Naive thymus-derived CD8-positive, alpha-beta T cell (primary cell): ENCODE data around the gene IL20RB. TPM values are rescaled to one million over a fixed set of nuclear protein-coding genes. Genes with fewer than 3 reads are reported as not detected.
"Not testable (repeated sequence)": the region's sequence is repeated elsewhere in the genome, so short reads cannot be mapped to it uniquely, and the experiment has no call there.

Source experiments
- ATAC-seq, 2 donors: fragments of 150-1000 bp; cut with Tn5 transposase in 1 of 2; sonication (Bioruptor Pico), chemical (Tn5 transposase) in 1 of 2; 1 replicate in 1 of 2; 2 replicates in 1 of 2; pipeline ENCODE4 v1.10.0; 2021; ENCODE audit warnings: mild to moderate bottlenecking in 2 of 2, moderate library complexity in 2 of 2
- POLR2A ChIA-PET: fragments of 350-600 bp; sonication (Branson Sonifier 250); formaldehyde crosslinking; loops from one replicate; lab custom pipeline; 2021; ENCODE audit warnings: antibody characterized with exemption; lab: Charles Lee
- DNase-seq, 10 donors: peaks; one replicate each; pipeline versions ENCODE4 v3.0.0 to v3.0.0-alpha.2; 2020 to 2022
- H3K27ac Mint-ChIP-seq, 10 donors: one replicate each; pipeline ENCODE4 v1.8.0; 2020 to 2022; ENCODE audit warnings: mild to moderate bottlenecking in 10 of 10, mixed read lengths in 10 of 10, moderate library complexity in 4 of 10, inconsistent platforms in 1 of 10
- H3K27me3 Mint-ChIP-seq, 5 donors: one replicate each; pipeline ENCODE4 v1.8.0; 2021 to 2022; ENCODE audit warnings: mixed read lengths in 5 of 5
- H3K36me3 Mint-ChIP-seq, 3 donors: one replicate each; pipeline ENCODE4 v1.8.0; 2020 to 2022; ENCODE audit warnings: mixed read lengths in 3 of 3, mild to moderate bottlenecking in 2 of 3, inconsistent platforms in 1 of 3
- H3K4me1 Mint-ChIP-seq, 4 donors: one replicate each; pipeline ENCODE4 v1.8.0; 2021 to 2022; ENCODE audit warnings: mixed read lengths in 4 of 4
- H3K4me3 Mint-ChIP-seq, 10 donors: one replicate each; pipeline ENCODE4 v1.8.0; 2020 to 2022; ENCODE audit warnings: mild to moderate bottlenecking in 10 of 10, mixed read lengths in 10 of 10, moderate library complexity in 6 of 10, inconsistent platforms in 1 of 10
- H3K9me3 Mint-ChIP-seq, 9 donors: one replicate each; pipeline ENCODE4 v1.8.0; 2020 to 2022; ENCODE audit warnings: mixed read lengths in 9 of 9, mild to moderate bottlenecking in 3 of 9, inconsistent platforms in 1 of 9, moderate library complexity in 1 of 9
- polyA plus RNA-seq, 3 donors: library from polyadenylated mRNA; unstranded; fragments of 300-500 nt; fragmentation: Illumina TruSeq; gene quantifications; one replicate each; pipeline ENCODE4 v1.2.3, GENCODE V29; 2021
- total RNA-seq, 8 experiments: library from RNA in 2 of 8; stranded (reverse) in 2 of 8; gene quantifications; one replicate each; pipeline ENCODE4 v1.2.3 and lab custom pipeline; 2021 to 2026

IL20RB gene
- total and polyA plus RNA-seq, 5 experiments from 2014 or later: 0.68 to 3.9 (median 3.6) TPM; not detected in 2

DNA sequence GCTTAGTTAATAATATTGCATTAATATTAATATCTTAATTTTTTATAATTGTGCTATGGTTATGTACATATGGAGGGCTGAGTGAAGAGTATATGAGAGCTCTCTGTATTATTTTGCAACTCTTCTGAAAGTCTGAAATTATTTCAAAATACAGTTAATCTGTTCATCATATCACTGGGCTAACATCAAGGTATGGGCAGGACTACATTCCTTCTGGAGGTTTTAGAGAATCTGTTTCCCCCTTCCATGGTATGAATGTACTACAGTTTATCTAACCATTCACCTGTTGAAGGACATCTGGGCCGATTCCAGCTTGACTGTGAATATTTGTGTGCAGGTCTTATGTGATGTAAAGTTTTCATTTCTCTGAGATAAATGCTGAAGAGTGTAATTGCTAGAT lies 5.1 kb downstream of the IL20RB start:
- ATAC-seq: no peak
- no peaks in the 10 kb centered on the region for H3K36me3 Mint-ChIP-seq
- H3K27ac Mint-ChIP-seq: peak overlapping the region in 1 of 10 donors; percentile 44
- H3K4me3 Mint-ChIP-seq: no peak overlapping the region
- POLR2A ChIA-PET: no interaction called here
- no peaks in the 10 kb centered on the region for H3K27me3 Mint-ChIP-seq
- H3K4me1 Mint-ChIP-seq: peaks cover 0 to 4% (median 0%) of the 10 kb centered on the region in 4 donors
- peaks cover 0 to 1% (median 0%) of the 10 kb centered on the region in 9 donors for H3K9me3 Mint-ChIP-seq
- DNase-seq: no peak

DNA sequence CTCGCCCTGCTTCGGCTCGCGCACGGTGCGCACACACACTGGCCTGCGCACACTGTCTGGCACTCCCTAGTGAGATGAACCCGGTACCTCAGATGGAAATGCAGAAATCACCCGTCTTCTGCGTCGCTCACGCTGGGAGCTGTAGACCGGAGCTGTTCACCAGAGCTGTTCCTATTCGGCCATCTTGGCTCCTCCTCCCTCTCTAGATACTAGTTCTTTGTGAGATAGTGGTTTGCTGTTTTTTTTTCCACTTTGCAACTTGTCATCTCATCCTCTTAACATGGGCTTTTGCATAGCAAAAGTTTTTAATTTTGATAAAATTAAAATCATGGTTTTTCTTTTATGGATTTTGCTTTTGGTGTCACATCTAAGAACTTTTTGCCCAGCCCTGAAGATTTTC lies 11.8 kb downstream of the IL20RB start:
- peaks cover 3 to 22% (median 9%) of the 10 kb centered on the region in 3 donors for H3K36me3 Mint-ChIP-seq
- H3K9me3 Mint-ChIP-seq: peaks cover 4 to 28% (median 13%) of the 10 kb centered on the region in 9 donors
- H3K27ac Mint-ChIP-seq, DNase-seq, H3K27me3 Mint-ChIP-seq, ATAC-seq, POLR2A ChIA-PET, H3K4me3 Mint-ChIP-seq, H3K4me1 Mint-ChIP-seq: not testable (repeated sequence)

DNA sequence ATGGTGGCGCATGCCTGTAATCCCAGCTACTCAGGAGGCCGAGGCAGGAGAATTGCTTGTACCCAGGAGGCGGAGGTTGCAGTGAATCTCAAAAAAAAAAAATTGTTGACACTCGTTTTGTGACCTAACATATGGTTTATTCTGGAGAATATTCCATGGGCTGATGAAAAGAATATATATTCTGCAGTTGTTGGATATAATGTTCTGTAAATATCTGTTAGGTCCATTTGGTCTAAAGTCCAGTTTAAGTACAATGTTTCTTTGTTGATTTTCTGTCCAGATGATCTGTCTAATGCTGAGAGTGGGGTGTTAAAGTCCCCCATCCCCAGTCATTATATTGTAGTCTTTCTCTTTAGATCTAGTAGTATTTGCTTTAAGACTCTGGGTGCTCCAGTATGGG lies 15.6 kb downstream of the IL20RB start:
- Mint-ChIP-seq H3K27ac (peak overlapping the region in 1 of 10 donors; percentile 6), H3K27me3 (no peaks in the 10 kb centered on the region), H3K9me3 (peaks cover 4 to 34% (median 17%) of the 10 kb centered on the region in 9 donors), H3K4me3 (no peak overlapping the region), H3K4me1 (no peaks in the 10 kb centered on the region), H3K36me3 (peaks cover 3 to 27% (median 18%) of the 10 kb centered on the region in 3 donors)
- no peak for DNase-seq
- ATAC-seq: no peak
- POLR2A ChIA-PET: no interaction called here

DNA sequence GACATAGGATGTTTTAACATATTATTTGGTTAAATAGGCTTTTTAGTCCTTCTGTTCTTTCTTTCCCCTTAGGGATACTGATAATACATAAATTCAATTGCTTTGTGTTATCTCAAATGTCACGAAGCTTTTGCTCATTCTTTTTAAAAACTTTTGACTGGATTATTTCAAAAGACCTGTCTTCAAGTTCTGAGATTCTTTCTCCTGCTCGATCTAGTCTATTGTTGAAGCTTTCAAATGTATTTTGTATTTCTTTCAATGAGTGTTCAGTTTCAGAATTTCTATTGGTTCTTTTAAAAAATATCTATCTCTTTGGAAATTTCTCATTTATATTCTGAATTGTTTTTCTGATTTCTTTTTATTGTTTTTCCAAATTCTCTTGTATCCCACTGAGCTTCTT lies 16.9 kb downstream of the IL20RB start:
- Mint-ChIP-seq H3K36me3 (peaks cover 3 to 27% (median 18%) of the 10 kb centered on the region in 3 donors), H3K4me1 (no peaks in the 10 kb centered on the region), H3K9me3 (peaks cover 4 to 31% (median 17%) of the 10 kb centered on the region in 9 donors), H3K27ac (no peak overlapping the region), H3K4me3 (no peak overlapping the region), H3K27me3 (no peaks in the 10 kb centered on the region)
- ATAC-seq: no peak
- DNase-seq: no peak
- POLR2A ChIA-PET: no interaction called here

DNA sequence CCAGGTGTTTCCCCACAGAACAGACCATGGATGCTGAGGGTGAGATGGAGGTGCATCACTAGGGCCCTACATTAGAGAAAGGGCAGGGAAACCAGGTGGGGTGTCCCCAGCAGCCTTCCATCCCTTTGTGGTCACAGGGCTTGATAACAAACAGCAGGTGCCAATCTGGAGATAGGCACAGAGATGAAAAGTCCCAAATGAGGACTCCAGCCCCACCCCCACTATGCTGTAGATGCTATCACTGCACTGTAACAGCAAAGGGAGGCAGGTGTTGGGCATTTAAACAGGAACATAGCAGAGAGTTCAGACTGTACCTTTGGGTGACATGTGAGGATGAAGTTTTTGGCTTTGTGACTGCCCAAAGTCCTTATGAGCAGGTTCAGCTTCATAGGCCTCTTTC lies 21.4 kb downstream of the IL20RB start:
- Mint-ChIP-seq H3K4me1 (peaks cover 0 to 3% (median under 1%) of the 10 kb centered on the region in 4 donors), H3K36me3 (peaks cover 3 to 19% (median 9%) of the 10 kb centered on the region in 3 donors), H3K9me3 (peaks cover under 1 to 13% (median 8%) of the 10 kb centered on the region in 9 donors), H3K27ac (no peak overlapping the region), H3K4me3 (no peak overlapping the region), H3K27me3 (no peaks in the 10 kb centered on the region)
- POLR2A ChIA-PET: no interaction called here
- DNase-seq (no peak), ATAC-seq (no peak)

DNA sequence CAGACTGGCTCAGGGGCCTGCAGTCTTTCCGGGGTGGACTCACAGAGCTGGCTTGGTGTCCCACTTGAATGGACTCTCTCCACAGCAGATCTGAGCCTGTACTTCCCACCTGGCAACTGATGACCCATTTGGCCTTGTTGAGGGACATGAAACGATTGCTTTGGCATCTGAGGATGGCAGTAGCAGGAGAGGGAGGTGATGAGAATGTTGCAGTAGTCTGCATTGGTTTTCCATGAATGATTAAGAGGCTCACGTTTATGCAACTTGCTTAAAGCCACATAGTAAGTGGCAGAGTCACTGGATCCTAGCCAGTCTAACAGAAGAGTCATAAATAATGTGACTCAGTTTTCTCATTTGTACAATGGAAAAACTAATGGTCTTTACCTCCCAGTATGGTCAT lies 21.9 kb downstream of the IL20RB start:
- POLR2A ChIA-PET: no interaction called here
- Mint-ChIP-seq H3K27me3 (no peaks in the 10 kb centered on the region), H3K4me3 (no peak overlapping the region), H3K4me1 (peaks cover 0 to 8% (median 2%) of the 10 kb centered on the region in 4 donors), H3K27ac (no peak overlapping the region), H3K36me3 (peaks cover 3 to 17% (median 4%) of the 10 kb centered on the region in 3 donors), H3K9me3 (peaks cover 0 to 10% (median 4%) of the 10 kb centered on the region in 9 donors)
- ATAC-seq: no peak
- DNase-seq: no peak

DNA sequence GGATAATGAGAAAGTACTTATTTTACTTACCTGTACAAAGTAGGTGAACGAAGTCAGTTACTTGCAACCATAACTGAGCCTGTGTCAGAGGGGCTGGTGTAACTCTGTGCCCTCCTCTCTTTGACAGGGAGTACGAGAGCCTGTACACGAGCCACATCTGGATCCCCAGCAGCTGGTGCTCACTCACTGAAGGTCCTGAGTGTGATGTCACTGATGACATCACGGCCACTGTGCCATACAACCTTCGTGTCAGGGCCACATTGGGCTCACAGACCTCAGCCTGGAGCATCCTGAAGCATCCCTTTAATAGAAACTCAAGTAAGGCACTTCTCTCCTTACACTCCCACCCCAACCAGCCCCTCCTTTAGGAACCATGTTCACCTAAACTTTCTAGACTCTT lies 24.2 kb downstream of the IL20RB start:
- POLR2A ChIA-PET: no interaction called here
- Mint-ChIP-seq H3K9me3 (no peaks in the 10 kb centered on the region), H3K4me3 (no peak overlapping the region), H3K27me3 (no peaks in the 10 kb centered on the region), H3K27ac (no peak overlapping the region), H3K4me1 (peaks cover 0 to 8% (median 2%) of the 10 kb centered on the region in 4 donors), H3K36me3 (peaks cover 0 to 9% (median 3%) of the 10 kb centered on the region in 3 donors)
- ATAC-seq: no peak
- DNase-seq: no peak

DNA sequence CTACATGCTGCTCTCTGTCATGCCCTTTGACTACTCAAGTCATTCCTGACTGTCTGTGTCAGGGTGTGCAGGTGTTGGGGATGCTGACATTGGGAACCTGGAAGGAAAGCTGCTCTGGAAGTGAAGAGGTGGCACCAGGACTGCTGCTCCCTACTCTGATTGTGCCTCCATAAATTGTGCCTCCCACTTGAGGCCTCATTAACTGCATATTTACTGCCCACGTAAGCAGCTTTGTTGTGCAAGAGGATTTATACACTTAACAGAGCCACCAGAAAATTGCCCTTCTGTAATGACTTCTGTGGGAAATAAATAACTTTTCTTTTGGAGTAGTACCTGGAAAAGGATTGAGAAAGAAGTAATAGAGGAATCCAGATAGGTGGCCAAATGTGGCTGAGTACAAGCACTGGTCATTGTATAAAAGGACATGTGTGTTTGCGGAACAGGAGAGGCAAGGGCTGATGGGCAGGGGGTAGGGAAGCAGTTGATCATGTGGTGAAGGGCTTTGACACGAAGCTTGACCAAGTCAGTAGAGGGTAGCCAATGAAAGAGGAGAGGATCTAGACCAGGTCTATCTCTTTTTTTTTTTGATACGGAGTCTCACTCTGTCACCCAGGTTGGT lies 24.8 kb downstream of the IL20RB start:
- DNase-seq (no peak), ATAC-seq (no peak)
- Mint-ChIP-seq H3K4me1 (peaks cover 0 to 8% (median 2%) of the 10 kb centered on the region in 4 donors), H3K9me3 (no peaks in the 10 kb centered on the region), H3K4me3 (no peak overlapping the region), H3K27me3 (no peaks in the 10 kb centered on the region), H3K36me3 (peaks cover 0 to 9% (median 3%) of the 10 kb centered on the region in 3 donors), H3K27ac (peak overlapping the region in 1 of 10 donors; percentile 44)
- POLR2A ChIA-PET: interaction anchor here (0.6 kb wide), 1 partner anchor 48 kb away, joined by 3 read pairs; no protein-coding TSS in a partner anchor

DNA sequence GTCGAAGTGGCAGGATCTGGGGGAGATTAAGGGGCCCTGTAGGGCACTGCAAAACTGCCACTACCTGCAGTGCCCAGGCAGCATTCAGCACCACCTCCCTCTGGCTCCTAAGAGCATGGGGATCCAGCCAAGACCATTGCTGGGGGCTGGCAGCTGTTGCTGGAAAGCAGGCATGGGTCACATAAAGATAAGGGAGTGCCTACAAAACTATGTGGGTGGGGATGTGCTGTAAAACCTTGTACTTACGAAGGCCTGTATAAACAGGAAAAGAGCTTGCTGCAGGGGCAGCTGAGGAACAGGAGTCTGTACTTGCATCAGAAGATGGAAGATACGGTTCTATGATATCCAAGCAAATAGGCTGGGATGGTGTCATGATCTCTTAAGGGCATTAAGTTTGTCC lies 27.1 kb downstream of the IL20RB start:
- H3K36me3 Mint-ChIP-seq: peaks cover 0 to 9% (median 3%) of the 10 kb centered on the region in 3 donors
- ATAC-seq (no peak), DNase-seq (no peak)
- no peaks in the 10 kb centered on the region for H3K9me3 Mint-ChIP-seq
- no peak overlapping the region for H3K4me3 Mint-ChIP-seq
- POLR2A ChIA-PET: no interaction called here
- no peaks in the 10 kb centered on the region for H3K27me3 Mint-ChIP-seq
- H3K4me1 Mint-ChIP-seq: peaks cover 0 to 8% (median 2%) of the 10 kb centered on the region in 4 donors
- no peak overlapping the region for H3K27ac Mint-ChIP-seq

DNA sequence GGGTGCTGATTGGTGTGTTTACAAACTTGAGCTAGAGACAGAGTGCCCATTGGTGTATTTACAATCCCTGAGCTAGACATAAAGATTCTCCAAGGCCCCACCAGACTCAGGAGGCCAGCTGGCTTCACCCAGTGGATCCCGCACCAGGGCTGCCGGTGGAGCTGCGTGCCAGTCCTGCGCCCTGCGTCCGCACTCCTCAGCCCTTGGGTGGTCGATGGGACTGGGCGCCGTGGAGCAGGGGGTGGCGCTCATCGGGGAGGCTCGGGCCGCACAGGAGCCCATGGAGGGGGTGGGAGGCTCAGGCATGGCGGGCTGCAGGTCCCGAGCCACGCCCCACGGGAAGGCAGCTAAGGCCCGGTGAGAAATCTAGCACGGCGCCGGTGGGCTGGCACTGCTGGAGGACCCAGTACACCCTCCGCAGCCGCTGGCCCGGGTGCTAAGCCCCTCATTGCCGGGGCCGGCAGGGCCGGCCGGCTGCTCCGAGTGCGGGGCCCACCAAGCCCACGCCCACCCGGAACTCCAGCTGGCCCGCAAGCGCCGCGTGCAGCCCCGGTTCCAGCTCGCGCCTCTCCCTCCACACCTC lies 29.7 kb downstream of the IL20RB start:
- ATAC-seq, DNase-seq, H3K4me3 Mint-ChIP-seq, H3K9me3 Mint-ChIP-seq, POLR2A ChIA-PET, H3K27me3 Mint-ChIP-seq, H3K36me3 Mint-ChIP-seq, H3K4me1 Mint-ChIP-seq: not testable (repeated sequence)
- peak overlapping the region in 1 of 10 donors; percentile 34 for H3K27ac Mint-ChIP-seq

DNA sequence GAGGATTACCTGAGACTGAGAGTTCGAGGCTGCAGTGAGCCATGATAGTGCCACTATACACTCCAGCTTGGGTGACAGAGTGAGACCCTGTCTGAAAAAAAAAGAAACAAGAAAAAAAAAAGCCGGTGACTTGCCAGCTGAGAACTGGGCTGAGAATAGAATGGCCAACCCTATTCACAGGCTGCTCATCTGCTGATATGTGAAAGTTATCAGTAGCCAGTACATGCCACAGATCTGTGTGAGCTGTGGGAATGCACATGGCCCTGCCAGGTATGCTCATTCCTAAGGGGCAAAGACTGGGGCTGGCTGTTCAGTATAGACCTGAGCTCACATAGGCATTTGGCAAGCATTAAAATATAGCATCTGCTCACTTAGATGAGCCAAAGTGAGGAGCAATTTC lies 30.9 kb downstream of the IL20RB start:
- DNase-seq (no peak), ATAC-seq (no peak)
- Mint-ChIP-seq H3K27ac (no peak overlapping the region), H3K4me1 (peaks cover 0 to 8% (median 2%) of the 10 kb centered on the region in 4 donors), H3K9me3 (no peaks in the 10 kb centered on the region), H3K27me3 (no peaks in the 10 kb centered on the region), H3K4me3 (no peak overlapping the region), H3K36me3 (peaks cover 0 to 3% (median 0%) of the 10 kb centered on the region in 3 donors)
- POLR2A ChIA-PET: interaction anchor here (0.6 kb wide), 1 partner anchor 236 kb away, joined by 3 read pairs; no protein-coding TSS in a partner anchor

DNA sequence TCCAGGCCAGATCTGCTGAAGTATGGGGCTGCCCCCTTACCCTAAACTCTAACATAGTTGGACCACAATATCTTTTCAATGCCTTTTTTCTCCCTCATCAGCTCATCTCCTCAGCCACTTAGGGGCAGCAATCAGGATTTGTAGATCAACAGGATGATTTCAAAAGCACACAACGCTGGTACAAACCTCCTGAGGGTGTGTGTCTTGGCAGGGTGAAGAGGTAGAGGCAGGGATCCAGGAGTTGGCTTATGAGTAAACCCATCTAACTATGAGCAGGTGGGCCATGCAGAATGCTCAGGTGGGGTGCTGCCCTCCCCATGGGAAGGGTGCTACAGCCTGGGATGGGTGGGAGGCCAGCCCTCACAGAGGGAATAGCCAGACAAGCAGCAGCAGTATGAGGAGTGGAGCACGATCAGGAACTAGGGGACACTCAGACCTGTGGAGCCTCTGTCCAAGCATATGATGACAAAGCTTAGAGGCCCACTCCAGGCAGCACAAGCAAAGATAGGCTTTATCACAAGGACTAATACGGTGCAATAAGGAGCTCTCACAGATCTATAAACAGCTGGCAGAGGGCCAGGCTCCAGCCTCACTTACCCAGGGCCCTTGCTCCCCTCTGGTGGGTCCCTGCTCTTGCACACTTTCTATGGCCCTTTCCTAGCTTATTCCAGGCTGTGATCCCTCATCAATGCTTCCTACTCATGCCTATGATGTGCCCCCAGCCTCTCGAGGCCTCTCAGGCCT lies 32.2 kb downstream of the IL20RB start:
- Mint-ChIP-seq H3K4me3 (no peak overlapping the region), H3K27me3 (no peaks in the 10 kb centered on the region), H3K36me3 (no peaks in the 10 kb centered on the region), H3K4me1 (peaks cover 1 to 4% (median 2%) of the 10 kb centered on the region in 4 donors), H3K27ac (peak overlapping the region in 1 of 10 donors; percentile 13), H3K9me3 (no peaks in the 10 kb centered on the region)
- ATAC-seq: no peak
- DNase-seq: no peak
- POLR2A ChIA-PET: no interaction called here

DNA sequence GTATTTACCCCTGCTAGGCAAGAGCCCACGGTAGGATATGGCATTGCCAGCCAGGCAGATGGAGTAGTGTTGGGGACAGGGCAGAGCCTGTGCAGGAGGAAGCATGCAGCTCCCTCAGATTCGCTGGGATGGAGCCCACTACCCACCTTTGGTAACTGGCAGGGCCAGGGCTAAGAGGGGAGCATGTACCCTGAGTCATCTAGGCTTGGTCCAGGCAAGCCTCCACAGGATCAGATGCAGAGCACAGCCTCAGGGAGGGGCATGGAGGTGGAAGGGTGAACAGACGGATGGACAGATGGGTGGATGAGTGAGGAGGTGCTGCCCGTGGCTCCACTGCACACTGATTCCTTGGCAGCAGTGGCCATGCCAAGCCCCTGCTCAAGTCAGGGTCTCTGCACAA lies 33.0 kb downstream of the IL20RB start:
- H3K4me3 Mint-ChIP-seq: no peak overlapping the region
- H3K36me3 Mint-ChIP-seq: no peaks in the 10 kb centered on the region
- POLR2A ChIA-PET: no interaction called here
- peak overlapping the region in 1 of 10 donors; percentile 13 for H3K27ac Mint-ChIP-seq
- peaks cover 2 to 10% (median 7%) of the 10 kb centered on the region in 4 donors for H3K4me1 Mint-ChIP-seq
- no peaks in the 10 kb centered on the region for H3K9me3 Mint-ChIP-seq
- DNase-seq: no peak
- no peaks in the 10 kb centered on the region for H3K27me3 Mint-ChIP-seq
- no peak for ATAC-seq
